ENCODE measurements around the gene KIAA1755. TPM values are rescaled to one million over a fixed set of nuclear protein-coding genes. Genes with fewer than 3 reads are reported as not detected.

KIAA1755 gene
- total RNA-seq, 1 experiment from 2014 or later = not detected

DNA sequence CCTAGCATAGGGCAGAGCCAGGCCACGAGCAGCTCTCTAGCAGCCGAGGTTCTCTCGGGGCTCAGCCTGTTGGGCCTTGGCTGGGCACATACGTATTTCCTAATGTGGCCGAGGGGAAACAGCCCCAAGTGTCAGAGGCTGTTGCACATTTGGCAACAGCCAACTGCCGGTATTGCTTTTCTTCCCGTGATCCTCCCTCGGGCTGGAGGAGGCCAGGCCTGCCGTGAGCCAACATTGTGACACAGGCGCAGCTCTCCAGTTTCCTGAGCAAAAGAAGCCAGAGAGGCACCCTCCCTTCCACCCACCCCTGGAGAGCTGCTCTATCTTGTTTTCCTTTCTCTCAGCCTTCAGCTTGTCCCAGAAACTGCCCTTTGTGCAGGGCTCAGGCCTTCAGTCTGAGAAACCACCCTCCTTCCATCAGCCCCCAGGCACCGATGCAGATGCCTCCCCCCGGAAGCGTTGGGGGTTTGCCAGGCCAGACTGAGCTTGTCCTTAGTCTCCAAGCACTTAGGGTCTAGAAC, 38.3 kb upstream of the KIAA1755 start:
- no TSS peak for BruUV-seq (replicated peaks)
- ChIA-PET POLR2A (ENCODE audit: low non-redundant PET) (no interaction called here), CTCF (no interaction called here)
- H3K9me3 ChIP-seq (ENCODE audit: low read depth, low read length, poor library complexity, severe bottlenecking) = no peaks in the 10 kb centered on the region
- no peaks in the 10 kb centered on the region for H3K36me3 ChIP-seq (ENCODE audit: insufficient read depth, low read length, poor library complexity, severe bottlenecking)
- no peak overlapping the region for H3K4me3 ChIP-seq (ENCODE audit: low read depth, low read length, poor library complexity, severe bottlenecking)
- H3K27me3 ChIP-seq (replicated peaks; ENCODE audit: insufficient read depth, low read depth, low read length, poor library complexity) = peaks cover 28% of the 10 kb centered on the region
- intact Hi-C loops (cut with micrococcal nuclease; ENCODE audit: unreplicated experiment) = no loop called here
- H3K4me1 ChIP-seq (ENCODE audit: insufficient read depth, low read length, poor library complexity, severe bottlenecking) = no peaks in the 10 kb centered on the region
- no peak for DNase-seq (ENCODE audit: low spot score)
- TF ChIP-seq EZH2 (IDR thresholded peaks at IDR 0.05; ENCODE audit: borderline replicate concordance, low read depth, low read length, poor library complexity, severe bottlenecking) = no peak
- TF ChIP-seq, protein P1, sequence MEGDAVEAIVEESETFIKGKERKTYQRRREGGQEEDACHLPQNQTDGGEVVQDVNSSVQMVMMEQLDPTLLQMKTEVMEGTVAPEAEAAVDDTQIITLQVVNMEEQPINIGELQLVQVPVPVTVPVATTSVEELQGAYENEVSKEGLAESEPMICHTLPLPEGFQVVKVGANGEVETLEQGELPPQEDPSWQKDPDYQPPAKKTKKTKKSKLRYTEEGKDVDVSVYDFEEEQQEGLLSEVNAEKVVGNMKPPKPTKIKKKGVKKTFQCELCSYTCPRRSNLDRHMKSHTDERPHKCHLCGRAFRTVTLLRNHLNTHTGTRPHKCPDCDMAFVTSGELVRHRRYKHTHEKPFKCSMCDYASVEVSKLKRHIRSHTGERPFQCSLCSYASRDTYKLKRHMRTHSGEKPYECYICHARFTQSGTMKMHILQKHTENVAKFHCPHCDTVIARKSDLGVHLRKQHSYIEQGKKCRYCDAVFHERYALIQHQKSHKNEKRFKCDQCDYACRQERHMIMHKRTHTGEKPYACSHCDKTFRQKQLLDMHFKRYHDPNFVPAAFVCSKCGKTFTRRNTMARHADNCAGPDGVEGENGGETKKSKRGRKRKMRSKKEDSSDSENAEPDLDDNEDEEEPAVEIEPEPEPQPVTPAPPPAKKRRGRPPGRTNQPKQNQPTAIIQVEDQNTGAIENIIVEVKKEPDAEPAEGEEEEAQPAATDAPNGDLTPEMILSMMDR (conservative IDR thresholded peaks at IDR 0.05; ENCODE audit: low read depth, low read length) = no peak
- H3K27ac ChIP-seq (ENCODE audit: low read depth, low read length, poor library complexity, severe bottlenecking) = no peak overlapping the region

DNA sequence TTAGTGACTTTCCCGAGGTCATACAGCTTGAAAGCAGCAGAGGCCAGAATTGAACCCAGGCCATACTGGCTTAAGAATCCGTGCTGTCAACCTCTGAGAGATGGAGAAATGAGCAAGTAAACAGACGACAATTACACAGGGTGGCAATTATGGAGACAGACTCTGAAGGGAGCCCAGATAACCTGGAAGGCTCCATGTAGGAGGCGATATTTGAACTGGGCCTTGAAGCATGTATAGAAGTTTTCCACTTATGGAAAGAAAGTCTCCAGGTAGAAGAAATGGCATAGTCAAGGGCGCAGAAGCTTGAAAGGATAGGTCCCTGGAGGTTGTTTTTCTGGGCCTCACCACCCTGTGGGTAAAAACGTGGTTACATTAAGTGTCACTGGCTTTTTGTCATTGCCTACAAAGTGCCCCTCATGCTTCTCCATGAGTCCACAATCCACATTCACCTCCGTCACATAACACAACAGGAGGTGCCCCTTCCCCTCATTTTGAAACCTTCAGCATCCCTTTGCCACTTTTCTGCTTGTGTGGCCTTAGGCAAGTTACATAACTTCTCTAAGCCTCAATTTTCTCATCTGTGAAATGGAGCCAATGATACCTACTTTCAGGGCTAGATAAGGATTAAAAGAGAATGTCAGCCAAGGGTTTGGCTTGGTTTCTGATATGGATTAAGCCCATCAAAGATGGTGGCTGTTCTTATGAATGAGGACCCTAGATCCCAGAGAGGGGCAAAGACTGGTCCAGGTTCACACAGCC, 37.6 kb upstream of the KIAA1755 start:
- intact Hi-C loops (cut with micrococcal nuclease; ENCODE audit: unreplicated experiment) = no loop called here
- no peak for DNase-seq (ENCODE audit: low spot score)
- H3K27me3 ChIP-seq (replicated peaks; ENCODE audit: insufficient read depth, low read depth, low read length, poor library complexity) = peaks cover 20% of the 10 kb centered on the region
- no peak for TF ChIP-seq EZH2 (IDR thresholded peaks at IDR 0.05; ENCODE audit: borderline replicate concordance, low read depth, low read length, poor library complexity, severe bottlenecking)
- TF ChIP-seq, protein P1 (conservative IDR thresholded peaks at IDR 0.05; ENCODE audit: low read depth, low read length) = no peak
- H3K27ac ChIP-seq (ENCODE audit: low read depth, low read length, poor library complexity, severe bottlenecking) = no peak overlapping the region
- no TSS peak for BruUV-seq (replicated peaks)
- ChIA-PET POLR2A (ENCODE audit: low non-redundant PET) (no interaction called here), CTCF (no interaction called here)
- H3K4me1 ChIP-seq (ENCODE audit: insufficient read depth, low read length, poor library complexity, severe bottlenecking) = no peaks in the 10 kb centered on the region
- no peaks in the 10 kb centered on the region for H3K9me3 ChIP-seq (ENCODE audit: low read depth, low read length, poor library complexity, severe bottlenecking)
- H3K36me3 ChIP-seq (ENCODE audit: insufficient read depth, low read length, poor library complexity, severe bottlenecking) = no peaks in the 10 kb centered on the region
- H3K4me3 ChIP-seq (ENCODE audit: low read depth, low read length, poor library complexity, severe bottlenecking) = no peak overlapping the region

DNA sequence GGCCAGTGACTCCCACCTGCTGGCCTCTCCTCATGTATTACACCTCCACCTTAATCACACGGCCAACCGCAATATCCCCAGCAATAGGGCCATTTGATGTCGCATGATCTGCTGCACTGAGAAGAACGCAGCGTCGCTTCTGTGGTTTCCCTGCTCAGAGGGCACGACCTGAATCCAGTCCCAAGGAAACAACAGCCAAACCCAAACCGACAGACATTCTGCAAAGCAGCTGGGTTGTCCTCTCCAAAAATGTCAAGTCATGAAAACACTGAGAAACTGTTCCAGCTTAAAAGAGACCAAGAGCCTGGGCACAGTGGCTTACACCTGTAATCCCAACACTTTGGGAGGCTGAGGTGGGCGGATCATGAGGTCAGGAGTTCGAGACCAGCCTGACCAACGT, 35.9 kb upstream of the KIAA1755 start:
- H3K4me1 ChIP-seq (ENCODE audit: insufficient read depth, low read length, poor library complexity, severe bottlenecking) = no peaks in the 10 kb centered on the region
- no peaks in the 10 kb centered on the region for H3K36me3 ChIP-seq (ENCODE audit: insufficient read depth, low read length, poor library complexity, severe bottlenecking)
- H3K27ac ChIP-seq (ENCODE audit: low read depth, low read length, poor library complexity, severe bottlenecking) = no peak overlapping the region
- ChIA-PET POLR2A (ENCODE audit: low non-redundant PET) (no interaction called here), CTCF (no interaction called here)
- no TSS peak for BruUV-seq (replicated peaks)
- H3K9me3 ChIP-seq (ENCODE audit: low read depth, low read length, poor library complexity, severe bottlenecking) = no peaks in the 10 kb centered on the region
- H3K27me3 ChIP-seq (replicated peaks; ENCODE audit: insufficient read depth, low read depth, low read length, poor library complexity) = peaks cover 12% of the 10 kb centered on the region
- no peak overlapping the region for H3K4me3 ChIP-seq (ENCODE audit: low read depth, low read length, poor library complexity, severe bottlenecking)
- intact Hi-C loops (cut with micrococcal nuclease; ENCODE audit: unreplicated experiment) = no loop called here
- TF ChIP-seq EZH2 (IDR thresholded peaks at IDR 0.05; ENCODE audit: borderline replicate concordance, low read depth, low read length, poor library complexity, severe bottlenecking) = no peak
- TF ChIP-seq, protein P1 (conservative IDR thresholded peaks at IDR 0.05; ENCODE audit: low read depth, low read length) = no peak
- no peak for DNase-seq (ENCODE audit: low spot score)
